PC-9 (cell line): ENCODE measurements around the gene STARD10. TPM values are rescaled to one million over a fixed set of nuclear protein-coding genes. Genes with fewer than 3 reads are reported as not detected.

Experiments used
- BruUV-seq: library from RNA; stranded (reverse); fragments of 400-500 nt; replicated peaks from 2 replicates; lab custom pipeline; 2021; lab: Mats Ljungman, UMichigan
- CTCF ChIA-PET: fragments of 300-600 bp; sonication (Branson Sonifier 250); formaldehyde crosslinking; loops from one replicate; lab custom pipeline; 2022; ENCODE audit warnings: antibody characterized with exemption; lab: Charles Lee
- POLR2A ChIA-PET: fragments of 300-600 bp; sonication (Branson Sonifier 250); formaldehyde crosslinking; loops from one replicate; lab custom pipeline; 2022; ENCODE audit warnings: antibody characterized with exemption; ENCODE audit not compliant: unreplicated experiment; lab: Charles Lee
- DNase-seq, 2 experiments: peaks; one replicate each; pipeline versions ENCODE4 v3.0.0 to v3.0.0-alpha.2; 2015 to 2022; ENCODE audit warnings: mixed read lengths in 1 of 2
- H2AFZ ChIP-seq: fragments of 200-600 bp; sonication (generic); 2 replicates; pipeline ENCODE4 v1.8.1; 2017; ENCODE audit warnings: antibody characterized with exemption
- H3F3A ChIP-seq: fragments of 200-600 bp; sonication (generic); 2 replicates; pipeline ENCODE4 v1.8.1; 2017; ENCODE audit warnings: antibody characterized with exemption, mild to moderate bottlenecking, low read depth; ENCODE audit not compliant: insufficient read depth
- H3K27ac ChIP-seq: fragments of 200-600 bp; sonication (generic); 2 replicates; pipeline ENCODE4 v1.6.1; 2016; ENCODE audit warnings: mixed run types
- H3K27me3 ChIP-seq: fragments of 200-600 bp; sonication (generic); 2 replicates; pipeline ENCODE4 v1.6.1; 2016; ENCODE audit warnings: low read depth, mixed run types; ENCODE audit not compliant: insufficient read depth
- H3K36me3 ChIP-seq: fragments of 200-600 bp; sonication (generic); 2 replicates; pipeline ENCODE4 v1.6.1; 2016; ENCODE audit warnings: low read depth, mixed run types
- H3K4me1 ChIP-seq: fragments of 200-600 bp; sonication (generic); replicated peaks from 2 replicates; pipeline ENCODE4 v1.6.1; 2016; ENCODE audit warnings: mixed run types; ENCODE audit not compliant: insufficient read depth
- H3K4me2 ChIP-seq: fragments of 200-600 bp; sonication (generic); 2 replicates; pipeline ENCODE4 v1.6.1; 2017; ENCODE audit warnings: mixed run types
- H3K4me3 ChIP-seq: fragments of 200-600 bp; sonication (generic); 2 replicates; pipeline ENCODE4 v1.6.1; 2016; ENCODE audit warnings: mixed run types
- H3K79me2 ChIP-seq: fragments of 200-600 bp; sonication (generic); 2 replicates; pipeline ENCODE4 v1.6.1; 2017; ENCODE audit warnings: low read depth, mixed run types
- H3K9me2 ChIP-seq: fragments of 200-600 bp; sonication (generic); 2 replicates; pipeline ENCODE4 v1.8.1; 2017; ENCODE audit warnings: mild to moderate bottlenecking; ENCODE audit not compliant: insufficient read depth
- H3K9me3 ChIP-seq: fragments of 200-600 bp; sonication (generic); 2 replicates; pipeline ENCODE4 v1.8.1; 2016; ENCODE audit warnings: low read depth; ENCODE audit not compliant: insufficient read depth
- H4K20me1 ChIP-seq: fragments of 200-600 bp; sonication (generic); 2 replicates; pipeline ENCODE4 v1.8.1; 2017; ENCODE audit not compliant: insufficient read depth
- CTCF ChIP-seq: fragments of 200-600 bp; sonication (generic); conservative IDR thresholded peaks from 2 replicates; pipeline ENCODE4 v1.6.1; 2017; ENCODE audit warnings: mixed run types, antibody characterized with exemption, mild to moderate bottlenecking, moderate library complexity
- EZH2 ChIP-seq: fragments of 200-600 bp; sonication (generic); IDR thresholded peaks from 2 replicates; pipeline ENCODE4 v1.8.0; 2017; ENCODE audit warnings: antibody characterized with exemption, low read depth
- intact Hi-C: fragments of 100-400 bp; cut with micrococcal nuclease; formaldehyde crosslinking; loops from one replicate; pipeline ENCODE4 v1.10.0; 2022; ENCODE audit not compliant: unreplicated experiment
- total RNA-seq: library from RNA; stranded (reverse); gene quantifications from 2 replicates; pipeline ENCODE4 v1.2.3, GENCODE V29; 2021

STARD10 gene
- total RNA-seq, 1 experiment from 2014 or later, result 145 TPM

- BruUV-seq, result no TSS peak
- Histone ChIP-seq H3K4me3 (no peak overlapping the region), H3K27me3 (no peaks in the 10 kb centered on the region), H3K36me3 (no peaks in the 10 kb centered on the region), H3K4me1 (peaks cover 8% of the 10 kb centered on the region), H3K9me3 (no peaks in the 10 kb centered on the region), H4K20me1 (no peaks in the 10 kb centered on the region), H3K79me2 (no peaks in the 10 kb centered on the region), H3K27ac (no peak overlapping the region), H2AFZ (no peak overlapping the region), H3F3A (peaks cover 9% of the 10 kb centered on the region; the same call in 1 of the 2 replicates), H3K4me2 (no peak overlapping the region), H3K9me2 (no peaks in the 10 kb centered on the region)
- no peak for DNase-seq
- TF ChIP-seq EZH2, result no peak
- no peak for TF ChIP-seq CTCF
- intact Hi-C loops, result no loop called here
- ChIA-PET CTCF (no interaction called here), POLR2A (no interaction called here)
Measured at GRCh38 chr11:72838691-72839305, 45.0 kb upstream of the STARD10 start.

- H3K27me3 ChIP-seq, result no peaks in the 10 kb centered on the region
- no peaks in the 10 kb centered on the region for H3K9me2 ChIP-seq
- H4K20me1 ChIP-seq, result no peaks in the 10 kb centered on the region
- no peaks in the 10 kb centered on the region for H3K36me3 ChIP-seq
- H3K79me2 ChIP-seq, result no peaks in the 10 kb centered on the region
- CTCF ChIA-PET, result no interaction called here
- H3K4me3 ChIP-seq, result no peak overlapping the region
- intact Hi-C loops, result no loop called here
- H3K4me2 ChIP-seq, result no peak overlapping the region
- no peak overlapping the region for H2AFZ ChIP-seq
- H3F3A ChIP-seq, result peaks cover 9% of the 10 kb centered on the region; the same call in 1 of the 2 replicates
- DNase-seq, result no peak
- no peak overlapping the region for H3K27ac ChIP-seq
- POLR2A ChIA-PET, result no interaction called here
- TF ChIP-seq CTCF (no peak), EZH2 (no peak)
- no TSS peak for BruUV-seq
- peaks cover 8% of the 10 kb centered on the region for H3K4me1 ChIP-seq
- H3K9me3 ChIP-seq, result no peaks in the 10 kb centered on the region
Measured at GRCh38 chr11:72836111-72836510, 42.3 kb upstream of the STARD10 start.

GRCh38 chr11:72834905-72835304 is 41.1 kb upstream of the STARD10 start:
- no peaks in the 10 kb centered on the region for H3K4me1 ChIP-seq
- ChIA-PET POLR2A (no interaction called here), CTCF (no interaction called here)
- H4K20me1 ChIP-seq, result no peaks in the 10 kb centered on the region
- no peaks in the 10 kb centered on the region for H3K27me3 ChIP-seq
- H3K4me3 ChIP-seq, result no peak overlapping the region
- no peaks in the 10 kb centered on the region for H3K36me3 ChIP-seq
- H3K9me3 ChIP-seq, result no peaks in the 10 kb centered on the region
- H3K9me2 ChIP-seq, result no peaks in the 10 kb centered on the region
- intact Hi-C loops, result loop anchor here (5.0 kb wide), 1 partner anchor 552 kb away; no protein-coding TSS in a partner anchor
- DNase-seq, result no peak
- H3K27ac ChIP-seq, result no peak overlapping the region
- no peak overlapping the region for H2AFZ ChIP-seq
- no peak overlapping the region for H3K4me2 ChIP-seq
- no TSS peak for BruUV-seq
- H3F3A ChIP-seq, result no peaks in the 10 kb centered on the region; the same call in 1 of the 2 replicates
- TF ChIP-seq EZH2 (no peak), CTCF (no peak)
- H3K79me2 ChIP-seq, result no peaks in the 10 kb centered on the region
